ENCODE results near the gene CCT7.

DNA sequence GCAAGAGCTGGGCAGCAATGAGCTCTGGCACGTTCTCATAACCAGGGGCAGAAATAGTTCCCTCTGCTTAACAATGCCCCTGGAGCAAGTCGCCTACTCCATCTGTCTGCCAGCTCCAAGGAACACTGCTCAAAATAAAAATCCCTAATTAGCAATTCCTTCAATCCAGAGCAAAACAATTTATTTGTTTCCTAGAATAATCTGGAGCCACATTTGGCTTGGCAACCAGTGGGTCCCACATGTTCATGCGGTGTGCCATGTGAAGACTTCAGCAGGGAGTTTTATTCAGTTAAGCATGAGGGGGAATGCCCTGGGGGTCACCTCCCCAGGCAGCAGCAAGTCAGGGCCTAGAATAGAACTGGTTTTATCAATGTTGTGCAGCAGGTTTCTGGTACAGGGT lies 66.8 kb downstream of the CCT7 start:
- TF ChIP-seq GABPA (IDR thresholded peaks at IDR 0.05; ENCODE audit: low read depth) (no peak), EZH2phosphoT487 (IDR thresholded peaks at IDR 0.05; ENCODE audit: borderline replicate concordance, low read depth) (no peak), CHD2 (IDR thresholded peaks at IDR 0.05; ENCODE audit: low read length, partially characterized antibody) (no peak), CTCF (IDR thresholded peaks at IDR 0.05) (no peak), NRF1 (IDR thresholded peaks at IDR 0.05; ENCODE audit: low read depth, low read length) (no peak), RAD21 (IDR thresholded peaks at IDR 0.05; ENCODE audit: low read length) (no peak), SMC3 (IDR thresholded peaks at IDR 0.05; ENCODE audit: low read depth, low read length) (no peak), TAF1 (IDR thresholded peaks at IDR 0.05; ENCODE audit: borderline replicate concordance, low read depth, low read length) (no peak), MEF2A (IDR thresholded peaks at IDR 0.05; ENCODE audit: borderline replicate concordance, low read depth) (no peak), EP300 (IDR thresholded peaks at IDR 0.05; ENCODE audit: borderline replicate concordance in 1 of 2, low read depth in 1 of 2, low read length in 1 of 2) (no peak), RFX5 (IDR thresholded peaks at IDR 0.05; ENCODE audit: low read length) (no peak), MXI1 (IDR thresholded peaks at IDR 0.05; ENCODE audit: low read depth, low read length) (no peak), POLR2AphosphoS5 (IDR thresholded peaks at IDR 0.05; ENCODE audit: low read depth, low read length) (no peak)
